Activated CD4-positive, alpha-beta T cell treated with anti-CD3 and anti-CD28 coated beads for 36 hours (primary cell): ENCODE measurements around the gene CPED1. TPM values are rescaled to one million over a fixed set of nuclear protein-coding genes. Genes with fewer than 3 reads are reported as not detected.

ENCODE experiments used
- ATAC-seq: fragments of 200-7000 bp; cut with Tn5 transposase; one replicate; pipeline ENCODE4 v1.10.0; 2021; ENCODE audit warnings: mild to moderate bottlenecking, moderate library complexity
- CTCF ChIA-PET: fragments of 350-600 bp; sonication (Branson Sonifier 250); formaldehyde crosslinking; loops from one replicate; lab custom pipeline; 2021; ENCODE audit warnings: antibody characterized with exemption; lab: Charles Lee
- POLR2A ChIA-PET: fragments of 350-600 bp; sonication (Branson Sonifier 250); formaldehyde crosslinking; loops from one replicate; lab custom pipeline; 2021; ENCODE audit warnings: antibody characterized with exemption, inconsistent platforms; lab: Charles Lee
- DNase-seq: peaks from one replicate; pipeline ENCODE4 v3.0.0-alpha.2; 2020
- H3K27ac Mint-ChIP-seq: one replicate; pipeline ENCODE4 v1.8.0; 2021; ENCODE audit warnings: mixed read lengths
- H3K27me3 Mint-ChIP-seq: one replicate; pipeline ENCODE4 v1.8.0; 2021; ENCODE audit warnings: mixed read lengths
- H3K36me3 Mint-ChIP-seq: one replicate; pipeline ENCODE4 v1.8.0; 2021; ENCODE audit warnings: low read depth, mixed read lengths
- H3K4me1 Mint-ChIP-seq: one replicate; pipeline ENCODE4 v1.8.0; 2021; ENCODE audit warnings: mixed read lengths
- H3K4me3 Mint-ChIP-seq: one replicate; pipeline ENCODE4 v1.8.0; 2021; ENCODE audit warnings: mild to moderate bottlenecking, moderate library complexity, mixed read lengths
- H3K9me3 Mint-ChIP-seq: one replicate; pipeline ENCODE4 v1.8.0; 2021; ENCODE audit warnings: low read depth, mixed read lengths
- intact Hi-C, 2 experiments: fragments of 100-400 bp; cut with DNase I in 1 of 2; cut with micrococcal nuclease in 1 of 2; formaldehyde crosslinking; loops; one replicate each; pipeline versions ENCODE4 v1.14.2 to v1.15.1; 2022 to 2024; cut with DNase I, micrococcal nuclease
- total RNA-seq, 2 experiments: library from RNA; stranded (reverse); gene quantifications; one replicate each; pipeline ENCODE4 v1.2.3, GENCODE V29; 2021

Gene CPED1
- total RNA-seq, 2 experiments from 2014 or later: not detected

DNA sequence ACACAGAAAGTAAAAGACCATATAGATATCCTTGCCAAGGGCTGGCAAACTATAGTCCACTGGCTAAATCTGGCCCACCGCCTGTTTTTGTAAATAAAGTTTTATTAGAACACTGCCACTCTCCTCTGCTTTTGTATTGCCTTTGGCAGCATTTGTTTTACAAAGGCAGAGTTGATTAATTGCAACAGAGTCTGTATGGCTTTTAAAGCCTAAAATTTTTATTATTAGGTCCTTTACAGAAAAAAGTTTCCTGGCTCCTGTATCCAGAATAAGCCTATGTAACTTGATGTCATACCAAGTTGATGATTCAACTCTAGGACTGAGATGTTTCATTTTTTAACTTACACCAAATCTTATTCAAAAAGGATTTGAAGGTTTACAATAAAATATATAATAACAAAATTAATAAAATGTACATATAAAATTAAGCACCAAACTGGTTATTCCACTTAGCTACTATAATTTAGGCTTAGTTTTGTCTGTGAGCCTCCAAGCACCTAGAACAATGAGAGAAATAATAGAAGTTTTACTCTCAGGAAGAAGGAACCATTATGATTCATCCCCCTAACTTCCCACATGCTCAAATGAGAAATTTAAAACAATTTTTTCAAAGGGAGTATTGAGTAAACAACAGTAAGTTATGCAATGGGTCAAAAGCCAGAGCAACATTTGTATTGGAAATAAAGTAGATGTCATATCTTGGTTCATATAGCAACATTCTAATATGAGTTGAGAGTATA lies 31.9 kb downstream of the CPED1 start:
- Mint-ChIP-seq H3K4me1 (no peaks in the 10 kb centered on the region), H3K9me3 (no peaks in the 10 kb centered on the region), H3K36me3 (no peaks in the 10 kb centered on the region), H3K4me3 (no peak overlapping the region), H3K27me3 (no peaks in the 10 kb centered on the region), H3K27ac (no peak overlapping the region)
- intact Hi-C loops: no loop called here
- POLR2A ChIA-PET: no interaction called here
- CTCF ChIA-PET: no interaction called here
- DNase-seq (no peak), ATAC-seq (no peak)

DNA sequence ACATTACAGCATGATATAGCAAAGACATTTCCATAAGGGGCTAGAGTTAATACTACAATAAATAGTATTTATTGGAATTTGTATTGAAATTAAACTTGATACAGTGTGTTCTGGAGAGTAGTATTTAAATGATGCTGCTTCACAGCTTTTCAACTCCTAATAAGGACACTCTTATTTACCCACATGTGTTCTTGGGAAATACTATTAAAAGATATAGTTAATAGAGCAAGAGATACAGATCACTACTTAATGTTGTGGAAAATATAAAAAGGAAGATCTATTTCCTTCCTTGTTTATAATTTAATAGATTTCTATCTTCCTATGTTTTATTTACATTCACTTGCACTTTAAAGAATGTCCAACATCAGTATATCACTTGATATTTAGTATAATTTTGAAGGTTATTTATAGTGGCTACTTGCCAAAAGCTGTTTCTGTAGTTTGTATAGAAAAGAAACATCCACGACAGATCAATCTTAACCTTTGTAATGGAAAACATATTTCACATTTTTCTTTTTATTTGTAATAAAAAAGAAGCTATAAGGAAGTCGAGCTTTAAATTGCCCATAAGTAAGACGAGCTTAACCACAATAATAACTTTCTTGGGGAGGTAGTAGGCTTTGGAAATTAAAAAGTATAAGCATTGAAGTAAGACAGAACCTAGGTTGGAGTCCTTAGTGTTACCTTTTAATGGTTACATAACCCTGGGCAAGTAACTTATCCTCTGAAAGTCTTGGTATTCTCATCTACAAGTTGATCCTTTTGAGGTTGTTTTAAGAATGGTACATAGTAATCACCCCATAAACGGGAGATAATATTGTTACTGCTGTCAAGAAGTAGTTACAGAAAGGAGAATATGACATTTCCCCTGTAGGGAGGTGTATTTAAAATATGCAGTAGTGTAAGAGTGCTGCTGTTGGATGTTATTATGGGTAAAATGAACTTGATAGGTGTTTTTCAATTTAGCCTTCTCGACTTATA lies 32.8 kb downstream of the CPED1 start:
- Mint-ChIP-seq H3K9me3 (no peaks in the 10 kb centered on the region), H3K27me3 (peaks cover under 1% of the 10 kb centered on the region), H3K27ac (no peak overlapping the region), H3K4me3 (no peak overlapping the region), H3K4me1 (no peaks in the 10 kb centered on the region), H3K36me3 (no peaks in the 10 kb centered on the region)
- DNase-seq: no peak
- intact Hi-C loops: no loop called here
- ChIA-PET CTCF (no interaction called here), POLR2A (no interaction called here)
- ATAC-seq: no peak

DNA sequence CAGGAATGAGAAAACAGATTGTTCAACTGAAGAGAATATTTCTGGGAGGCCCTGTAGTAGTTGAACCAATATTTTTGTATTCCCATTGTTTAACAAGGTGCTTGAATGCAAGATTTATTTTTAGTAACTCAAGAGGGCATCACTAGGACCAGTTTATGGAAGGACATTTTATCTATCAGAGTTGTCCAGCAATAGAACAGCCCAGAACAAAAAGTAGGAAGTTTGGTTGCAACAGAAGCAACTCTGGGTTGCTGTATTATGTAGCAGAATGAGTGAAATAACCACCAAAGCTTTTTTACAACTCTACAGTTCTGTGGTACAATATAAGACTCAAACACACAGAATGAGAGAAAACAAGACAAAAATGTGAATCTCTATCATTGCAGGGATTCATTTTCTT lies 34.7 kb downstream of the CPED1 start:
- Mint-ChIP-seq H3K4me1 (no peaks in the 10 kb centered on the region), H3K27ac (no peak overlapping the region), H3K9me3 (no peaks in the 10 kb centered on the region), H3K27me3 (peaks cover 2% of the 10 kb centered on the region), H3K36me3 (no peaks in the 10 kb centered on the region), H3K4me3 (no peak overlapping the region)
- no peak for DNase-seq
- POLR2A ChIA-PET: no interaction called here
- no peak for ATAC-seq
- intact Hi-C loops: no loop called here
- CTCF ChIA-PET: no interaction called here

DNA sequence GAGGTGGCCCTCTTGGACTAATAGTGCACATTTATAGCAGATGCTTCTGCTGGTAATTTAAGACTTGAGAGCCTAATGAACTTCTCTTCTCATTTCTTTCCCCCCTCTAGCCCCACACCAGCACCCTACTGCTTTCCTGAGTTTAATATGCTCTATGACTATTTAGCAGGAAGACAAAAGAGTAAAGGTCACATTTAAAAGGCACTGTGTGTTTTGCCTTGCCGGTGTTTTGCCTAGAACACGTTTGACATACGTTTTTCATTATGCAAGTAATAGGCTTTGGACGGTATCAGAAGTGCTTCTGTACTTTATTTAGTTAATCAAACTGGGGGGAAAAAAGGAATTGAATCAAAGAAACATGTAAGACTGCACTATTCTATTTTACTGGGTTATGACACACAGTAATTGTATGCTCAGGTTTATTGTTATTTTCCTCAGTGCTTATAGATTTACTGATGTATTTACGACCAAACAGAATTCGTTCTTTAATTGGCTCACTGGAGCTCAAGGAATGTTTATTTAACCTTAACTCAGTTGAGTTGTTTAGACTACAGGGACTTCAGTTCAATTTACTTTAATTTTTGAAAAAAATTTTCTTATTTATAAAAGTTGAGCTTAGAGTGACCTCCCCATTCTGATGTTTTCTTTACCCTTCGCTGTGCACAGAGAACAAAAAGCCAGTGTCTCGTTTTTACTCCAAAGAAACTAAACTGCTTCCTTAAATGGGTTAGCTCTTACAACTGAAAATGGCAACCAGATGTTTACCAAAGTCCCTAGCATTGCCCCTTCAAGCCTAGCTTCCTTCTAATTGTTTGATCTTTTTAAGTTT lies 35.4 kb downstream of the CPED1 start:
- ATAC-seq: no peak
- H3K4me3 Mint-ChIP-seq: no peak overlapping the region
- ChIA-PET POLR2A (no interaction called here), CTCF (interaction anchor here (0.6 to 0.7 kb wide), 2 partner anchors 63 to 81 kb away, joined by 3 read pairs; no protein-coding TSS in a partner anchor)
- no peaks in the 10 kb centered on the region for H3K9me3 Mint-ChIP-seq
- no peak overlapping the region for H3K27ac Mint-ChIP-seq
- DNase-seq: no peak
- H3K36me3 Mint-ChIP-seq: no peaks in the 10 kb centered on the region
- intact Hi-C loops: no loop called here
- peaks cover 2% of the 10 kb centered on the region for H3K27me3 Mint-ChIP-seq
- H3K4me1 Mint-ChIP-seq: no peaks in the 10 kb centered on the region

DNA sequence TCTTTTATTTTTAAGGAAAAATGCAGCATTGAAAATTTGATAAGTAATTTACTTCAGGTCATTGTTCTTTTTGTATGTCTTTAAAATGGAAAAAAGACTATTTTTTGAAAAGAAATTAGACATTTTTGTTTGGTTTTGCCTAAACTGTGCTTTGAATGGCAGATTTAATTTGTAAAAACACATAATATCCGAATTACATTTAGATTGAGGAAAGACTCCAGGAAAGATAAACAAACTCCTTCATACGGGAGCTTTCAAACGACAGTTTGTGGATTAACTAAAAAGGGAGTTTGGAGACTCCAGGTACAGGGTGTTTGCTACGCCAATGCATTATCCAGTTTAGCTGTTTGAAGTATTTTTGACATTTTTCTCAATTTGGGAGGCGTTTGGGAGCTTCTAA lies 36.1 kb downstream of the CPED1 start:
- no peak for ATAC-seq

DNA sequence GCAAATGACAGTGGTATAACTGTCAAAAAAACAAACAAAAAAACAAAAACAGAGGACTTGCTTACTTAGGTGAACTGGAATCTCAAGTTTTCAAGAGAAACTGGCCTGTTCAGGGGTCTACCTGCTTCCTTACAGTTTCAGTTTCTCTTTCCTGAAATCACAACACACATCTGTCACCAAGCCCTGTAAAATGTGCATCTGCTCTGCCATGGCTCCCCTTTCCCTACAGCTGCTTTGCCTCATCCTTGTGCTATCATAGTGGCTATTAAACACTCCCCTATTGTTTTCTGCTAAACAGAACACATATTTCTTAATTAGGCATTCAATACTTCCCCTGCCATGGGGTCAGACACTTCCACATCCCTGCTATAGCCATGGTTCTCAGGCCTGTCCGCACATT lies 37.6 kb downstream of the CPED1 start:
- ChIA-PET CTCF (interaction anchor here (0.7 kb wide), 1 partner anchor 220 kb away, joined by 3 read pairs; no protein-coding TSS in a partner anchor), POLR2A (no interaction called here)
- Mint-ChIP-seq H3K4me1 (no peaks in the 10 kb centered on the region), H3K27ac (no peak overlapping the region), H3K36me3 (no peaks in the 10 kb centered on the region), H3K4me3 (no peak overlapping the region), H3K9me3 (no peaks in the 10 kb centered on the region), H3K27me3 (peaks cover 2% of the 10 kb centered on the region)
- DNase-seq (no peak), ATAC-seq (no peak)
- intact Hi-C loops: no loop called here

More for the DNA sequence above, 36.1 kb downstream of the CPED1 start:
- Mint-ChIP-seq H3K36me3 (no peaks in the 10 kb centered on the region), H3K4me3 (no peak overlapping the region), H3K4me1 (no peaks in the 10 kb centered on the region), H3K27me3 (peaks cover 2% of the 10 kb centered on the region), H3K27ac (no peak overlapping the region), H3K9me3 (no peaks in the 10 kb centered on the region)
- DNase-seq: no peak
- POLR2A ChIA-PET: no interaction called here
- CTCF ChIA-PET: interaction anchor here (0.6 to 0.7 kb wide), 2 partner anchors 62 to 80 kb away, joined by 3 read pairs; no protein-coding TSS in a partner anchor
- intact Hi-C loops: no loop called here

DNA sequence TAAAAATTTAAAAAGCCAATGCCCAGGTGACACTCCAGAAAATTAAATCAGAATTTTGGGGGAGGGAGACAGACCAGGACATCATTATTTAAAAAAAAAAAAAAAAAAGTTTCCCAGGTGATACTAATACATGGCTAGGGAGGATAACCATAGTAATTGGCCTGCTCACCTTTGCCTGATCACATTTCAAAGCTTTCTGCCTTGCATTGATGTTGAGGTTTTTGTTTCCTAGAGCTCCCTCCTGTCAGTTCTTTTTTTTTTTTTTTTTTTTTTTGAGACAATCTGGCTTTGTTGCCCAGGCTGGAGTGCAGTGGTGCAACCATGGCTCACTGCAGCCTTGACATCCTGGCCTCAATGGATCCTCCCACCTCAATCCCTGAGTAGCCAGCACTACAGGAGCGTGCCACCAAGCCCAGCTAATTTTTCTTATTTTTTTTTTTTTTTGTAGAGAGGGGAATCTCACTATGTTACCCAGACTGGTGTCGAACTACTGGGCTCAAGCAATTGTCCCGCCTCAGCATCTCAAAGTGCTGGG lies 38.1 kb downstream of the CPED1 start:
- no peak for DNase-seq
- Mint-ChIP-seq H3K27ac (no peak overlapping the region), H3K4me1 (no peaks in the 10 kb centered on the region), H3K36me3 (no peaks in the 10 kb centered on the region), H3K27me3 (peaks cover 2% of the 10 kb centered on the region), H3K4me3 (no peak overlapping the region), H3K9me3 (no peaks in the 10 kb centered on the region)
- intact Hi-C loops: no loop called here
- ATAC-seq: no peak
- POLR2A ChIA-PET: no interaction called here
- CTCF ChIA-PET: interaction anchor here (0.7 kb wide), 2 partner anchors 220 to 273 kb away, joined by 3 read pairs; no protein-coding TSS in a partner anchor

DNA sequence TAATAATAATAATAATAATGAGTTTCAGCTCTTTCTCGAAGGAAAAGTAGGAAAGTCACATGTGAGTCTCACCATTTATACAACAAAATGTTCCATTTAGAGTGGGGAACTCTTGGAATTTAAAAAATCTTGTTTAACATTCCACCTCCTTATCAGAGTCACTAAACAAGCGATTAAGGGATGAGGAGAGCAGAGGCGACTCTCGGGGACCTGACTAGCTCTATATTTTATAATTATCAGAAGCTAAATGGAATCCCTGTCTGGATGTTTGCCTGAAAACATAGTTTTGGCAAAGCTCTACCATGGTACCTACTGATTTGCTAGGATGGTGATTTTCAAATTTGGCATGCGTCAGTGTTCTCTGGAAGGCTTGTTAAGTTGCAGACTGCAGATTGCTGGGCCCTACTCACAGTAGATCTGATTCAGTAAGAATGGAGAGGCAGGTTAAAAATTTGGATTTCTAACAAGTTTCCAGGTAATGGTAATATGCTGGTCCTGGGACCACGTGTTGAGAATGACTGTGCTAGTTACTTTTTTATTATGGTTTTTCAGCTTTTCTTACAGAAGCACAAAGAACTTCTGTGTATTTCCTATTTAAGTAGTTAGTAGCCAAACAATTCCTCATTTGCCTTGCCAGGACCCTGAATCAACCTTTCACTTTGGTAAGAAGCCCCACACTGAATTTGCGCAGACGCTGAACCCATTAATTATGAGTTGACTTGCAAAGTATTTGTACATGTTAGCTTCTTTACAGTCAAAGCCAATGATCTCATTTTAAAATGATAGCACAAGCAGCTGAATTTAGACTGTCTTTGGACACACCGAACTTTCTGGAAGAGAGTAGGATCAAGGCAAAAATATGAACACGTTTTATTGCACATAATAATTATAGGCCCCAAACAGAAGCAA lies 39.5 kb downstream of the CPED1 start:
- Mint-ChIP-seq H3K4me1 (no peaks in the 10 kb centered on the region), H3K27ac (no peak overlapping the region), H3K36me3 (no peaks in the 10 kb centered on the region), H3K9me3 (no peaks in the 10 kb centered on the region), H3K4me3 (no peak overlapping the region), H3K27me3 (peaks cover 2% of the 10 kb centered on the region)
- intact Hi-C loops: no loop called here
- ChIA-PET CTCF (interaction anchor here (1.0 to 1.6 kb wide), 3 partner anchors 14 to 81 kb away, joined by 3 to 5 read pairs (median 4); no protein-coding TSS in a partner anchor), POLR2A (no interaction called here)
- no peak for ATAC-seq
- no peak for DNase-seq

DNA sequence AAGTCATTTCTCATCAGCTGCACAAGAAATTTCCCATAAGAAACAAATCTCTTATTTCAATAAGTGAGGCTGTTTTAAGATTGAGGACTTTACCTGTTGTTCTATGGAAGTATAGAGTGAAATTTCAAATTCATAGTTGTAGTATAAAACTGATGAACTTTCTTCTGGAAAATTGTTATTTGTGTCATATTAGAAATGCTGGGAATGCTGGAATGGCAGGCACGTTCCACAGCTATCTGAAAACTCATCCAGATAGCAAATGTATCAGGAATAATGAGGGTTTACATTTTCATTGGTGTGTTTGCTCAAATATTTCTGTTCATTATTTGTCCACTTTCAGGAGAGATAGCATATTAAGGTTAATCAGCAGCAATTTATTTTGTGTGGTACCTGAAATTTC lies 40.8 kb downstream of the CPED1 start:
- no peak overlapping the region for H3K27ac Mint-ChIP-seq
- H3K36me3 Mint-ChIP-seq: no peaks in the 10 kb centered on the region
- intact Hi-C loops: no loop called here
- no peak overlapping the region for H3K4me3 Mint-ChIP-seq
- peaks cover 2% of the 10 kb centered on the region for H3K27me3 Mint-ChIP-seq
- no peaks in the 10 kb centered on the region for H3K9me3 Mint-ChIP-seq
- DNase-seq: no peak
- no peaks in the 10 kb centered on the region for H3K4me1 Mint-ChIP-seq
- ChIA-PET CTCF (interaction anchor here (1.0 to 1.6 kb wide), 3 partner anchors 13 to 79 kb away, joined by 3 to 5 read pairs (median 4); no protein-coding TSS in a partner anchor), POLR2A (no interaction called here)
- no peak for ATAC-seq

DNA sequence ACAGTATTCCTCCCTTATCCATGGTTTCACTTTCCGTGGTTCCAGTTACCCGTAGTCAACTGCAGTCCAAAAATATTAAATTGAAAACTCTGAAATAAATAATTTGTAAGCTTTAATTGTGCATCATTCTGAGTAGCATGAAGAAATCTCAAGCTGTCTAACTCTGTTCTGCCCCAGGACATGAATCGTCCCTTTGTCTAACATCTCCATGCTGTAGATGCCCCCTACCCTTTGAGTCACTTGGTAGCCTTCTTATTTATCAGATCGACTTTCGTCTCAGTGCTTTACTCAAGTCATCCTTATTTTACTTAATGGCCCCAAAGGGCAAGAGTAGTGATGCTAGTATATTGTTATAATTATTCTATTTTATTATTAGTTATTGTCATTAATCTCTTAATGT lies 41.8 kb downstream of the CPED1 start:
- no peak overlapping the region for H3K27ac Mint-ChIP-seq
- no peaks in the 10 kb centered on the region for H3K4me1 Mint-ChIP-seq
- no peak overlapping the region for H3K4me3 Mint-ChIP-seq
- CTCF ChIA-PET: interaction anchor here (0.6 to 1.1 kb wide), 2 partner anchors 45 to 246 kb away, joined by 3 read pairs; no protein-coding TSS in a partner anchor
- POLR2A ChIA-PET: no interaction called here
- H3K9me3 Mint-ChIP-seq: no peaks in the 10 kb centered on the region
- H3K36me3 Mint-ChIP-seq: no peaks in the 10 kb centered on the region
- DNase-seq: no peak
- peaks cover 2% of the 10 kb centered on the region for H3K27me3 Mint-ChIP-seq
- no peak for ATAC-seq
- intact Hi-C loops: no loop called here
